ENCODE measurements around the gene PLXNA4.
"Not testable (repeated sequence)": the region's sequence is repeated elsewhere in the genome, so short reads cannot be mapped to it uniquely, and the experiment has no call there.

Gene PLXNA4

DNA sequence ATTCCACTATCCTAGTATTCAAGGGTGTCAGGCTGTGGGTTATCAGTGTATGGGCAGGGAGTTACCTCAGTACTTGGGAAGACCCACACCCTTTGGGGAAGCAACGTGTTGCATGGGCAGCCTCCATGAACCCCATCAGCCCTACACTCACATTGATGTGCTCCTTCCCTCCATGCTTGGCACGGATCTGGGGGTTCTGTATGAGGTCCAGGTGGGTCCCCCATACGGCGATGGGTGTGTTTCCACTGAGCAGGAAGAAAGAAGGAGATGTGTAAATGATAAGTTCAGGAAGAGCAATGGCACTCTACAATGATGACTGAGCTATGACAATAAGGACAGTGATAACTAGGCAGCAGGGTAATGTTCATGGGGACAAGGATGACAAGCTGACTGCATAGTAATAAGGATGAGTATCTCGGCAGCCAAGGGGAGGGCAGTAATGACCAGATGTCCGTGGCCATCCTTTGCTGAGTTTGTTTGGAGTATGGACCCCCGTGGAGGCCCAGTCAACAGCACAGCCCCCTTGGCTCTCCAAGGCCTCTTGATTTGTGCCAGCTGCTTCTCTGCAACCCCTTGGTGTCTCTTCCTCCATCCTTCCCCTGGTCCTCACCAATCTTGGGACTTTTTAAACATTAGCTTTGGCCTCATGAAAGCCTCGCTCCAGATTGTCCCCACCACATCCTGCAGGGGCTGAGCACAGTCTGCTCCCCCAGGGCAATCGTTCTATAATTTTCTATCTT is 394.2 kb downstream of the PLXNA4 start:
- no peak for ATAC-seq (ENCODE audit: low read depth)
- Mint-ChIP-seq H3K27ac (no peak overlapping the region), H3K4me3 (no peak overlapping the region), H3K9me3 (no peaks in the 10 kb centered on the region), H3K36me3 (no peaks in the 10 kb centered on the region), H3K27me3 (no peaks in the 10 kb centered on the region), H3K4me1 (no peaks in the 10 kb centered on the region)
- no peak for DNase-seq (ENCODE audit: low spot score in 2 of 2)

DNA sequence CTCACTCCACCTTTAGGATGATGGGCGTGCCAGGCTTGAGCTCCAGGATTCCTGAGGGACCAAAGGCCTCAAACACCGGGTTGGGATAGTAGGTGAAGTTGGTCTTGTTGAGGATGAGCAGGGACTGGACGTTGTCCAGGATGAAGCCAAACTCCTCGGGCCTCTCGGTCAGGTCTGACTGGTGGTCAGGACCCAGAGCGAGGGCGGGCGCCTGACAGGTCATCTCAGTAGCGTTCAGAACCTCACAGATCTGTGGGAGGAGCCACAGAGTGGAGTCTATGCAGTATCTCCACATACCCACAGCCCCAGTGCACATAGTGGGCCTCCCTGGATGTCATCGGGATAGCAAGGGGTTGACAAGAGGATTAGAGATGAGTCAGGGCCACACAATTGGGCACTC is 394.9 kb downstream of the PLXNA4 start:
- ATAC-seq (ENCODE audit: low read depth) (no peak), DNase-seq (ENCODE audit: low spot score in 2 of 2) (no peak)
- Mint-ChIP-seq H3K4me1 (no peaks in the 10 kb centered on the region), H3K27me3 (no peaks in the 10 kb centered on the region), H3K36me3 (no peaks in the 10 kb centered on the region), H3K27ac (no peak overlapping the region), H3K4me3 (no peak overlapping the region), H3K9me3 (no peaks in the 10 kb centered on the region)

DNA sequence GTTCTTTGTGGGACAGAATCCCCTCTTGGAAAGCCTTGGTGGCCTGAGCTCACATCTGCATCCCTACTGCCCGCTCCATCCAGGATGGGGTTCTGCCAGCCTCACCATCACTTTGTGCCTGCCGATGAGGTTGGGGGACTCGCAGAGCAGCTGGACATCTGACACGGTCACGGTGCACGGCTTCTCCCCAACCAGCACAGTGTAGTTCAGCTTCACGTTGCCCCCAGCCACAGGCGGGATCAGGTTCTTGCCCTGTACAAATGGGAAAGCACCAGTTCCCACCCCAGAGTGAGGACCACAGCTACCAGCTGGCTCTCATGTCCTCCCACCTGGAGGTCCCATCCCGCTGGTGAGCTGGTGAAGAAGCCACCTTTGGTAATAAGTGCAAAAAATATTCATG is 395.8 kb downstream of the PLXNA4 start:
- H3K27ac Mint-ChIP-seq = no peak overlapping the region
- no peaks in the 10 kb centered on the region for H3K27me3 Mint-ChIP-seq
- no peaks in the 10 kb centered on the region for H3K36me3 Mint-ChIP-seq
- ATAC-seq (ENCODE audit: low read depth) = no peak
- DNase-seq (ENCODE audit: low spot score in 2 of 2) = no peak
- no peaks in the 10 kb centered on the region for H3K9me3 Mint-ChIP-seq
- H3K4me3 Mint-ChIP-seq = no peak overlapping the region
- H3K4me1 Mint-ChIP-seq = no peaks in the 10 kb centered on the region

GRCh38 chr7:132179681-132180080 is 396.6 kb downstream of the PLXNA4 start:
- Mint-ChIP-seq H3K4me1 (no peaks in the 10 kb centered on the region), H3K36me3 (no peaks in the 10 kb centered on the region), H3K4me3 (no peak overlapping the region), H3K27me3 (no peaks in the 10 kb centered on the region), H3K9me3 (no peaks in the 10 kb centered on the region), H3K27ac (no peak overlapping the region)
- DNase-seq (ENCODE audit: low spot score in 2 of 2) (no peak), ATAC-seq (ENCODE audit: low read depth) (no peak)

DNA sequence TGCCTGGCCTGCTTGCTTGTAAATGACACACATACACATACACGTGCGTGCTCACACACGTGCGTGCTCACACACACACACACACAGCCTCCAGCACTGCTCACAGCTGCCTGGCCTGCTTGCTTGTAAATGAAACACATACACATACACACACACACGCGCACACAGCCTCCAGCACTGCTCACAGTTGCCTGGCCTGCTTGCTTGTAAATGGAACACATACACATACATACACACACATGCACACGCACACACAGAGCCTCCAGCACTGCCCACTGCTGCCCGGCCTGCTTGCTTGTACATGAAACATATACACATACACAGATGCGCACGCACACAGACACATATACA is 397.2 kb downstream of the PLXNA4 start:
- DNase-seq (ENCODE audit: low spot score in 2 of 2) = no peak
- no peaks in the 10 kb centered on the region for H3K4me1 Mint-ChIP-seq
- ATAC-seq (ENCODE audit: low read depth) = no peak

DNA sequence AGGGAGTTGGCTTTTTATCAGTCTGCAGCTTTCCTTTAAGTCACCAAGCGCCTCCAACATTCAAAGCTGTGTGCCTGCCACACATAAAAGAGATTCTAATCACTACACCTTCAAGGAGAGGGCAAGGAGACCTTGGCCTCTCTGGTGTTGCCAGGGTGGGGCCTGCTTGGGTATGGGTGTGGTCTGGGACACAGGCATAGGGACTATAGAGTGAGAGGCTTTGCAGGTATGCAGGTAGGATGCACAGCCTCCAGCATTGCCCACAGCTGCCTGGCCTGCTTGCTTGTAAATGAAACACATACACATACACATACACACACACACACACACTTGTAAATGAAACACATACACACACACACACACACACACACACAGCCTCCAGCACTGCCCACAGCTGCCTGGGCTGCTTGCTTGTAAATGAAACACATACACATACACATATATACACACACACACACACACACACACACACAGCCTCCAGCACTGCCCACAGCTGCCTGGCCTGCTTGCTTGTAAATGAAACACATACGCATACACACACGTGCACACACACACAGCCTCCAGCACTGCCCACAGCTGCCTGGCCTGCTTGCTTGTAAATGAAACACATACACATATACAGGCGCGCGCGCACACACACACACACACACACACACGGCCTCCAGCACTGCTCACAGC is 397.7 kb downstream of the PLXNA4 start:
- ATAC-seq (ENCODE audit: low read depth); DNase-seq (ENCODE audit: low spot score in 2 of 2); H3K9me3 Mint-ChIP-seq; H3K4me1 Mint-ChIP-seq; H3K36me3 Mint-ChIP-seq; H3K4me3 Mint-ChIP-seq; H3K27ac Mint-ChIP-seq; H3K27me3 Mint-ChIP-seq: not testable (repeated sequence)

More for the DNA sequence above, 397.2 kb downstream of the PLXNA4 start:
- Mint-ChIP-seq H3K9me3 (no peaks in the 10 kb centered on the region), H3K27ac (no peak overlapping the region), H3K36me3 (no peaks in the 10 kb centered on the region), H3K4me3 (no peak overlapping the region), H3K27me3 (no peaks in the 10 kb centered on the region)

DNA sequence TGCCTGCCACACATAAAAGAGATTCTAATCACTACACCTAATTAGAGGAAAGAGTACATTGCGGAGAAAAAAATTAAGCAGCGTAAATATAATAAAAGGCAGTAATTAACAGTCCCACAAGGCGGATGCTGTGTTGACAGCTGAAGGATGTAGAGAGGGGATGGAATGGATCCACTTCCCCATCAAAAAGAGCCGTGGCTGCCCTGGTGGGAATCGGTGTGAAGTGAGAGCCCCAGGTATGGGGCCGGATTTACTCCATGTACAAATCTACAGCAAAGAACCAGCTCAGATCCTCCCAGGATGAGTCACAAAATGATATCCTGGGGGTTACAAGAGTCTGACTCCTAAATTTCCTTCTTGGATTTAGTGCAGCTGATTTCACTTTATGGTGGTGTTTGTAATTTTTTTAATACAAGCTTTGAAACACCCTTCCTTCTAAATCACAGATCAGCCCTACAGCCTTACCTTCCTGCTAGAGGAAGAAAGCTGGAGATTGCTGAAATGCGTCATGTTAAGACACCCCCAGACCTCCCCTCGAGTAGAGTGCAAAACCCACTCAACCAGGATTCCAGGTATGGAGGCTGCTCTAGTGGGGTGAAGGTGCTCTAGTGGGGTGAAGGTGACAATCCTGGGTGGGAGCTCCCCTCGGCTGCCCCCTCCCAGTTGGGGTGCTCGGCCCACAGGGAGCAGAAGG is 398.4 kb downstream of the PLXNA4 start:
- Mint-ChIP-seq H3K36me3 (no peaks in the 10 kb centered on the region), H3K27ac (no peak overlapping the region), H3K27me3 (peaks cover 3% of the 10 kb centered on the region), H3K9me3 (no peaks in the 10 kb centered on the region), H3K4me1 (no peaks in the 10 kb centered on the region), H3K4me3 (no peak overlapping the region)
- DNase-seq (ENCODE audit: low spot score in 2 of 2) (no peak), ATAC-seq (ENCODE audit: low read depth) (no peak)

- peaks cover 4% of the 10 kb centered on the region for H3K27me3 Mint-ChIP-seq
- H3K4me3 Mint-ChIP-seq = no peak overlapping the region
- no peaks in the 10 kb centered on the region for H3K36me3 Mint-ChIP-seq
- ATAC-seq (ENCODE audit: low read depth) (no peak), DNase-seq (ENCODE audit: low spot score in 2 of 2) (no peak)
- no peaks in the 10 kb centered on the region for H3K9me3 Mint-ChIP-seq
- H3K4me1 Mint-ChIP-seq = no peaks in the 10 kb centered on the region
- no peak overlapping the region for H3K27ac Mint-ChIP-seq
Observed at GRCh38 chr7:132176719-132177118, 399.6 kb downstream of the PLXNA4 start.

DNA sequence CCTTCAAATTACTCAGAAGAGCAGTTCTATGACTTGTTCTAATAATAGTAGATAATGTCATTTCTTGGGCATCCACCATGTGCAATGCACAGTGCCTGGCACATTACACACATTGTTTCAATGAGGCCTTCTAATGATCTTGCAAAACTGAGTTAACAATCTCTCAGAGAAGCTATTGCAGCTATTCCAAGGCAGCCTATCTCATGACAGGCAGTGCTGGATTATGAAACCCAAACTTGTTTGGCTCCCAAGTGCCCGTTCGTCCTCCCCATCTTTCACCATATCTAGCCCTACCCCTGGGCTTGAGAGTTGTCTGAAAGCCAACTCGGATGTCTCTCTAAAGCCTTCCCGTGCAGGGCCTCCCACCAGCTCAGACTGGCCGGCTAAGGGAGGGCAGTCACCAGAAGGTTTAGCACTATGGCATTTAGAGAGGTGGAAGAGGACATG is 405.1 kb downstream of the PLXNA4 start:
- DNase-seq (ENCODE audit: low spot score in 2 of 2) = no peak
- Mint-ChIP-seq H3K4me3 (no peak overlapping the region), H3K36me3 (no peaks in the 10 kb centered on the region), H3K27ac (no peak overlapping the region), H3K27me3 (peaks cover 4% of the 10 kb centered on the region), H3K4me1 (no peaks in the 10 kb centered on the region), H3K9me3 (no peaks in the 10 kb centered on the region)
- no peak for ATAC-seq (ENCODE audit: low read depth)

DNA sequence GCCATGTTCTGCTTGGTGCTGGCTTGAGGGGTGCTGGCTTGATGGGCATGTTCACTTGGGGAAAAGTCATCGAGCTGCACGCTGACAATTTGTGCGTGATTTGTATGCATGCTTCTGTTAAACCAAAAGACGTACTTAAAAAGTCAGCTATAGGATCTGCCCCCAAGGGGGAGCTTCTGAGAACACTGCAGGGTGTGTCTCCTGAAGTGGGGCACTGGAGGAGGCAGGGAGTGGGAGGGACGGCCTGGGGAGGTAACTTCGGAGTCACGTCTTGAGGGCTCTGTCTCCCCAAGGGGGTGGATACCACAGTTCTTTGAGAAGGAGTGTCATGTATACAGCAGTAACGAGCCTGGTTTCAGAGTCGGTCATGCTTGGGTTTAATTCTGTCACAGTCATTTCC is 406.5 kb downstream of the PLXNA4 start:
- no peak for DNase-seq (ENCODE audit: low spot score in 2 of 2)
- no peaks in the 10 kb centered on the region for H3K36me3 Mint-ChIP-seq
- no peaks in the 10 kb centered on the region for H3K4me1 Mint-ChIP-seq
- no peak overlapping the region for H3K27ac Mint-ChIP-seq
- peaks cover 4% of the 10 kb centered on the region for H3K27me3 Mint-ChIP-seq
- no peaks in the 10 kb centered on the region for H3K9me3 Mint-ChIP-seq
- no peak overlapping the region for H3K4me3 Mint-ChIP-seq
- ATAC-seq (ENCODE audit: low read depth) = no peak

DNA sequence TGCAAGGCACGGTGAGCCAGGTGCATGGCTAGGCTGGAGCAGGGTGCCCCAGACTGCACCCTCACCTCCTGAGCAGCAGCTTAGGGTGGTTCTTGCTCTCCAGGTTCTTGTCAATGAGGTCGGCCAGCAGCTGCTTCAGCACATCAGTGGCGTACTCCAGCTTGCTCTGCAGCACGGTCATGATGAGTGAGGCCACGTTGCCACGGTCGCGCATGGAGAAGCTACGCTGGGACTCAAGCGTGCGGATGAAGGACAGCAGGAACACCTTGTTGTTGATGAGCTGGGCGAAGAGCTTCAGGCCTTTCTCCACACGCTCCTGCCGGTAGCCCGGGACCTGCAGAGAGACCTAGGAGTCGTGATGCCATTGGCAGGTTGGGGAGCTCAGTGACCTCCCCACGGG is 408.0 kb downstream of the PLXNA4 start:
- DNase-seq (ENCODE audit: low spot score in 2 of 2) = no peak
- ATAC-seq (ENCODE audit: low read depth) = no peak
- Mint-ChIP-seq H3K9me3 (no peaks in the 10 kb centered on the region), H3K4me3 (no peak overlapping the region), H3K36me3 (no peaks in the 10 kb centered on the region), H3K27ac (no peak overlapping the region), H3K4me1 (no peaks in the 10 kb centered on the region), H3K27me3 (peaks cover 4% of the 10 kb centered on the region)

- not testable (repeated sequence) for DNase-seq (ENCODE audit: low spot score in 2 of 2); H3K4me1 Mint-ChIP-seq; H3K4me3 Mint-ChIP-seq; H3K27me3 Mint-ChIP-seq; H3K9me3 Mint-ChIP-seq; H3K27ac Mint-ChIP-seq; H3K36me3 Mint-ChIP-seq; ATAC-seq (ENCODE audit: low read depth)
Observed at GRCh38 chr7:132165695-132166094, 410.6 kb downstream of the PLXNA4 start.

- DNase-seq (ENCODE audit: low spot score in 2 of 2) = no peak
- Mint-ChIP-seq H3K4me3 (no peak overlapping the region), H3K27ac (no peak overlapping the region), H3K27me3 (peaks cover 5% of the 10 kb centered on the region), H3K36me3 (no peaks in the 10 kb centered on the region), H3K9me3 (no peaks in the 10 kb centered on the region), H3K4me1 (no peaks in the 10 kb centered on the region)
- no peak for ATAC-seq (ENCODE audit: low read depth)
Observed at GRCh38 chr7:132164558-132165125, 411.6 kb downstream of the PLXNA4 start.

DNA sequence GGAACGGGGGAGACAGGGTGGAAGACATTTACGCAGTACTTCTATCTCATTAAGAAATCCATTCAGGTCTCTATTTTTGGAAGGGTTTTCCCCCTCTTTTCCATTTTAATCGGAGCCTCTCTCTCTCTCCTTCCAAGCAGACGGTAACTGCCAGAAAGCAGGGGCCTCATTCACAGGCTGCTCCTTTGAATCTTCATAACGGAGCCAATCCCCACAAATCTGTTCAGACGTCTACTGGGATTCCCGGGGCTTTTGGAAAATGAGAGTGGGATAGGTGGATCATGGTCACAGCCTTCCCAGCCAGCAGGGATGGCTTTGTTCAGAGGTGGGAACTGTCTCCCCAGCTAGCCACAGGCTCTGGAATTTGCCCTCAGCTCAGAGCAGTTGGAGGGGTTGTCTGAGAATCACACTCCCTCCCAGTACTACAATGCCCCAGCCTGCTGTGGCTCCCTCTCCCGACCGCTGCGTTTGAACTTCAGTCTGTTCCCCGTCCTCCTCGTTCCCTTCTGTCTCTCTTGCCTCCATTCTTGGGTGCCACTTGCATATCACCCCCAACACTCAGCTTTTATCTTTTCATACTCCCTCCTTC is 413.6 kb downstream of the PLXNA4 start:
- H3K36me3 Mint-ChIP-seq = no peaks in the 10 kb centered on the region
- DNase-seq (ENCODE audit: low spot score in 2 of 2) (no peak), ATAC-seq (ENCODE audit: low read depth) (no peak)
- H3K4me3 Mint-ChIP-seq = no peak overlapping the region
- no peaks in the 10 kb centered on the region for H3K9me3 Mint-ChIP-seq
- H3K4me1 Mint-ChIP-seq = no peaks in the 10 kb centered on the region
- H3K27me3 Mint-ChIP-seq = peaks cover 5% of the 10 kb centered on the region
- no peak overlapping the region for H3K27ac Mint-ChIP-seq
